Small intestine (tissue), 7 donors: ENCODE results near the gene PTGR3. TPM values are rescaled to one million over a fixed set of nuclear protein-coding genes. Genes with fewer than 3 reads are reported as not detected.
A peak's percentile ranks its signal among the peaks of the same experiment; 100 is the strongest.

Experiments used
- DNase-seq, 2 donors: peaks; one replicate each; pipeline versions ENCODE4 v3.0.0 to v3.0.0-alpha.2; 2013
- FAIRE-seq: peaks from 2 replicates; lab custom pipeline; 2012; peaks lifted over from hg19 to GRCh38; lab: Jason Lieb, UNC
- H3K27ac ChIP-seq, 3 donors: one replicate each; pipeline ENCODE4 v1.5.1; 2013; ENCODE audit warnings: low read length in 2 of 3, mild to moderate bottlenecking in 2 of 3, control low read depth in 1 of 3, inconsistent platforms in 1 of 3, low read depth in 1 of 3, moderate library complexity in 1 of 3
- H3K27me3 ChIP-seq, 3 donors: one replicate each; pipeline ENCODE4 v1.6.1; 2013; ENCODE audit warnings: low read length in 3 of 3, inconsistent platforms in 1 of 3; ENCODE audit not compliant: control insufficient read depth in 3 of 3, insufficient read depth in 3 of 3
- H3K36me3 ChIP-seq, 3 donors: one replicate each; pipeline ENCODE4 v1.6.1; 2013; ENCODE audit warnings: low read length in 3 of 3, inconsistent platforms in 1 of 3, low read depth in 1 of 3, mild to moderate bottlenecking in 1 of 3, moderate library complexity in 1 of 3; ENCODE audit not compliant: control insufficient read depth in 3 of 3, insufficient read depth in 2 of 3
- H3K4me1 ChIP-seq, 3 donors: one replicate each; pipeline ENCODE4 v1.6.1; 2013; ENCODE audit warnings: low read length in 2 of 3, inconsistent platforms in 1 of 3, low read depth in 1 of 3, mild to moderate bottlenecking in 1 of 3, moderate library complexity in 1 of 3; ENCODE audit not compliant: control insufficient read depth in 3 of 3, insufficient read depth in 2 of 3
- H3K4me3 ChIP-seq, 3 donors: one replicate each; pipeline ENCODE4 v1.5.1; 2013; ENCODE audit warnings: low read length in 3 of 3, control low read depth in 1 of 3, inconsistent platforms in 1 of 3, low read depth in 1 of 3, mild to moderate bottlenecking in 1 of 3, moderate library complexity in 1 of 3
- H3K9me3 ChIP-seq, 2 donors: one replicate each; pipeline ENCODE4 v1.6.1; 2013; ENCODE audit warnings: low read depth in 1 of 2, low read length in 1 of 2; ENCODE audit not compliant: control insufficient read depth in 2 of 2, insufficient read depth in 1 of 2
- WGBS, 3 donors: extraction: QIAGEN DNeasy Blood & Tissue Kit; methylation state at CpG; one replicate each; pipeline ENCODE4 v1.1.7; 2013; 5-methylcytosine and 5-hydroxymethylcytosine counted together
- polyA plus RNA-seq, 4 donors: library from polyadenylated mRNA; stranded (reverse) in 3 of 4; unstranded in 1 of 4; fragments of 200-250 nt in 3 of 4; fragments of 120-200 nt in 1 of 4; gene quantifications; one replicate each; pipeline versions ENCODE4 v1.2.1 to v1.2.3, GENCODE V29; 2013
- donor health status: healthy with polysubstance abuse.
- donor health status: control.
- donor health status: control.
- donor health status: Bipolar disorder and iron deficiency.
- donor health status: healthy.

PTGR3 gene
- polyA plus RNA-seq, 4 donors: 11.6 to 49.7 (median 22.1) TPM

DNA sequence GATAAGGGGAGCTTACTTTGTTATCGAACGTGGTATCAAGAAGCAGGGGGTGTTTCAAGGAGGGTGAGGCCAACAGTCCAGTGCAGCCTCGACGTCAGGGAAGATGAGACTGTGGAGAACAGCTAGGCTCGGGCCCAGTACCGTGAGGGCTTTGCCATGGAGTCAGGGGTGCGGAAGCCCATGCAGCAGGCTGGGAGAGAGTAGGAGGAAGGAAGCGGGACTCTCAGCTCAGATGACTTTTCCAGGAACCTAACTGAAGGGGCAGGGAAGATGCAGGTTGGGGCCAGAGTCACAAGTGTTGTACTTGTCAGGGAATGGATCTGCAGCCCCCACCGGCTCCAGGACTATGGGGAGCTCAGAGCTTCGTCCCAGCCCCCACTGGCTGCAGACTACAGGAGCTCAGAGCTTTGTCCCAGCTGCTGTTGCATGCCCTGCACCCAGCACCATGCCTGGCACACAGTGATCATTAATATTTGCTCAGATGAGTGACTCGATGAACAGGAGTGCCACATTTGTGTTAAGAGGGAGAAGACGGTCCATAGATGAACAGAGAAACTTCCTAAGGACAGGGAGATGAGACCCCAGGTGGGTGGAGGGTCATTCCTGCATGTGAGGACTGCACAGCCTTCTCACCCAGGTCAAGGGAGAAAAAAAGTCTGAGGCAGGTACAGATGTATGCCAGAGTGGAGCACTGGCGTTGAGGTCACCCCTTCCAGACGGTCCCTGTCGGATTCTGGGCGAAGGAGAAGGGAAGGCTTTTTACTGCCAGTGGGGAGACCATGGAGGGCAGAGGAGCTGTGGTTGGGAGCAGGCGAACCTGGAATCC is 36.4 kb downstream of the PTGR3 start:
- 80 to 85% (median 85%) methylated on average over 17 of the region's 17 CpGs for WGBS, 3 donors
- no peaks in the 10 kb centered on the region for H3K36me3 ChIP-seq
- H3K27ac ChIP-seq: no peak overlapping the region
- H3K27me3 ChIP-seq: peaks cover 0 to 8% (median 0%) of the 10 kb centered on the region in 3 donors
- no peak overlapping the region for H3K4me3 ChIP-seq
- FAIRE-seq (no peak), DNase-seq (no peak)
- H3K9me3 ChIP-seq: no peaks in the 10 kb centered on the region
- peaks cover 0 to 8% (median 0%) of the 10 kb centered on the region in 3 donors for H3K4me1 ChIP-seq

DNA sequence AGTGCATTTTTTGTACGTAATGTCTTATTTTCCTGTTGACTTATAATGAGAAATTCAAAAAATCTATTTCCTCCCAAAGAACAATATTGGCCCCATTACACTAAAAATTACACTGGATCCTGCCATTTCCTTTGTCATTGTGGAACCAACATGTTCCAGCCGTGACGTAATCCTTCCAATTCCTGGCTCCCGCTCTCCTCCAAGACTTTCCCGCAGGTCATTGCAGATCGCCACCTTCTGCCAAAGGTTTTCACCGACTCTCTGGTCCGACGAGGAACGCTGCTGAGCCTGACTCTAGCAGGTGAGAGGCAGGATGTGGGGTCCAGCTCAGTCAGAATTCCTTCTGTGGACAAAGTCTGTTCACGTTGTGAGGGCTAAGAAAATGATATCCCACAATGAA is 38.0 kb downstream of the PTGR3 start:
- no peaks in the 10 kb centered on the region for H3K36me3 ChIP-seq
- H3K27ac ChIP-seq: no peak overlapping the region
- peaks cover 0 to 8% (median 0%) of the 10 kb centered on the region in 3 donors for H3K4me1 ChIP-seq
- FAIRE-seq (no peak), DNase-seq (no peak)
- H3K27me3 ChIP-seq: peaks cover 0 to 8% (median 0%) of the 10 kb centered on the region in 3 donors
- H3K9me3 ChIP-seq: peaks cover 0 to 3% of the 10 kb centered on the region in 2 donors
- H3K4me3 ChIP-seq: no peak overlapping the region
- 85 to 91% (median 88%) methylated on average over 11 of the region's 11 CpGs for WGBS, 3 donors

DNA sequence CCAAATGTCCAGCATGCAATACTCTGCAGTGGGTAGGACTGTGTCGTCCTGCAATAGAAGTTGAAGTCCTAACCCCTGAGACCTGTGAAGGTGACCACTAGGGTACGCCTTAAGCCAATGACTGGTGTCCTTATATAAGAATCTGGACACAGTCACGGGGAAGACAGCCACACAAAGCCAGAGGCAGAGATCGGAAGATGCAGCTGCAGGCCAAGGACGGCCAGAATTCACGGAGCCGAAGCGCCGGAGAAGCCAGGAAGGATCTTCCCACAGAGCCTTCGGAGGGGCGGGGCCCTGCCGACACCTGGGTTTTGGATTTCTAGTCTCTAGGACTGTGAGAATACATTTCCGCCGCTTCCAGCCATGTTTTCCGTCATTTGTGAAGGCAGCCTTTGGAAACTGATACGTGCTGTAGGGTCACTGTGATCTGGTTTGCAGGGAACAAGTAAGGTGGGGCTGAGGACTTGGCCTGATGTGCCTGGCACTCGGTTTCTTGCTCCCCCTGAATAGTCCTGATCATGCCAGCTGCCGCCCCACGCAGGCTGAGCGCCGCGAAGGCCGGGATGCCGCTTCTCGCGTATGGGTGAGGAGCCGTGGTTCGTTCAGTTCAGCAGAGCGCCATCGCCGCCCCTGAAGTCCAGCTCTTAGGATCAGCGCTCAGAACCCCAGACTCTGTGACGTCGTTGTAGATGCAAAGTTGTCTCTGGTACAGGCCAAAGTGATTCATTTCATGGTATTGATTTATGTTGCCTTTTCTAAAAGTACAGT is 38.7 kb downstream of the PTGR3 start:
- no peak for DNase-seq
- Histone ChIP-seq H3K27ac (peak overlapping the region in 1 of 3 donors; percentile 28), H3K27me3 (peaks cover 0 to 8% (median 0%) of the 10 kb centered on the region in 3 donors), H3K36me3 (no peaks in the 10 kb centered on the region), H3K4me3 (no peak overlapping the region), H3K4me1 (peaks cover 0 to 8% (median 0%) of the 10 kb centered on the region in 3 donors), H3K9me3 (peaks cover 0 to 6% of the 10 kb centered on the region in 2 donors)
- WGBS, 3 donors: 85 to 95% (median 93%) methylated on average over 34 of the region's 34 CpGs
- no peak for FAIRE-seq

DNA sequence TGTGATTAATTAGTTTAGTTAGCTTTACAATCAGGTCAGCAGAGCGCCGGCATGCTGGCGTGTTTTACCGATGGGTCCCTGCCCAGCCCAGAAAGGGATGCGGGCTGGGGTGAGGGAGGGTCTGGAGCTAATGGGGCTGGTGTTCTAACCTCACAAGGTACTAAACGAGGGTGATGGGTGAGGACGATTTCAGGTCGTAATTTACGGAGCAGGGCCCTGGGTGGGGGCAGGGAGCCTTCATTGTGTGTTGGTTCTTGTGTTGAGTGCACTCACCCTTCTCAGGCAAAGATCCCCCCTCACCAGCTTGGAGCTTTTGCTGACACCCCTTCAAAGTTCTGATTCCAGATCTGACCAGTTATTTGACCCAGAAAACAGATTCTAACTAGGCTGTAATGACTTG is 39.5 kb downstream of the PTGR3 start:
- no peak for DNase-seq
- H3K27ac ChIP-seq: no peak overlapping the region
- H3K27me3 ChIP-seq: peaks cover 0 to 8% (median 0%) of the 10 kb centered on the region in 3 donors
- H3K9me3 ChIP-seq: peaks cover 0 to 12% of the 10 kb centered on the region in 2 donors
- no peaks in the 10 kb centered on the region for H3K36me3 ChIP-seq
- H3K4me1 ChIP-seq: peaks cover 0 to 8% (median 0%) of the 10 kb centered on the region in 3 donors
- no peak for FAIRE-seq
- 69 to 83% (median 72%) methylated on average over 9 of the region's 9 CpGs for WGBS, 3 donors
- H3K4me3 ChIP-seq: no peak overlapping the region

DNA sequence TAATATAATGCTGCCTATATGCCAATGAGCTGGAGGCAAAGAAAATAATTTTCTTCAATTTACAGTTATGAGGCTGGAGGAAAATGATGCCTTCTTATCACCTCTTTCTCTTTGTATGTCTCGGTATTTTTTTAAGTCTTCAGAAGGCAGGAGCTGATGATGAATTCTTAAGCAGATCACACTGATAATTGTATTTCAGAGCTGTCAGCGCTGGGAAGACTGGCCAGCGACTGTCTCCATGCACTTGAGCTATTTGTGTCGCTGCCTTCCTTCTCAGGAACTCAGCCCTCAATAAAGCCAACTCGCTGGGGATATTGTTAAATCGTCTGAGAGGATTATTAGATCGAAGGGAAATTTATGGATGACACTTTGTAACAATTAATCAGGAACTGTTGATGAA is 40.3 kb downstream of the PTGR3 start:
- FAIRE-seq: no peak
- Histone ChIP-seq H3K4me1 (peaks cover 0 to 8% (median 0%) of the 10 kb centered on the region in 3 donors), H3K36me3 (no peaks in the 10 kb centered on the region), H3K27ac (no peak overlapping the region), H3K27me3 (peaks cover 0 to 8% (median 0%) of the 10 kb centered on the region in 3 donors), H3K9me3 (peaks cover 0 to 12% of the 10 kb centered on the region in 2 donors), H3K4me3 (no peak overlapping the region)
- DNase-seq: no peak
- 60 to 70% (median 68%) methylated on average over 7 of the region's 7 CpGs for WGBS, 3 donors

DNA sequence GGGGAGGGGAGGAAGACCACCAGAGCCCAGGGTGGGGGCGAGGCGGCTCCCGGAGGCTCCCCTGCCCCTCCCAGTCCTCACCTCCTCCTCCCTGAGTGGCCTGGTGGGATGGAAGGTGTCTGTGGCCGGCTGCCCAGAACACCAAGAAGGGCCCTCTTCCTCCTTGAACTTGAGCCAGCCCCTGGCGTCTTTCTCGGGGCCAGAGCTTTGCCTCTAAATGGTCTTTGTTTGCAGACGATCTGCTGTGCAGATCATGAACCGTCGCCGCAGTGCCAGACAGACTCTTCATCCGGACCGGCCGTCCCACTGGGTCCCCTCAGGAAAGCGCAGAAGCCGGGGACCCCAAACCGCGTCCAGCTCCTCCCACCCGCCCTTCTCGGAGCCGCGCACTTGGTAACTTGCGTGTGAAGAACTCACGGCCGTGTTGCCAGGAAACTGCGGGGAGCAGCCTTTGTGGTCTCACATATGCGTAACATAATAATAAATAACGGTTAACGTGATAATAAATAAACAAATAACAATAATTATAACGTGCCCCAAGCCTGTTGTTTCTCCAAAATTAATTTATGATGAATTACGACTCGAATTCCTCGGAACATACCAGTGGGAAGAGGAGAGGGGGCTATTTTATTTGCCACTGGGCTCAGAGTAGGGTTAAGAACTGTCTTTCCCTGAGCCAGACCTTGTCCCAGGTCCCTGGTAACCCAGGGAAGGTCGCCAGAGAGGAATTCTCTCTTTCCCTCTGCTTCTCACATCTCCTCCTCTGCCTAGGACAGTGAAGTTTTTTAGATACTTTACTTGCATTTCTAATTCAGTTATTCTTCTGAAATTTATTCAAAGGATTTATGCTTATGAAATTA is 41.0 kb downstream of the PTGR3 start:
- 67 to 75% (median 67%) methylated on average over 33 of the region's 33 CpGs for WGBS, 3 donors
- DNase-seq: peak in 1 of 2 donors; percentile 12
- peaks cover 0 to 3% (median 0%) of the 10 kb centered on the region in 3 donors for H3K4me1 ChIP-seq
- H3K27me3 ChIP-seq: peaks cover 0 to 8% (median 0%) of the 10 kb centered on the region in 3 donors
- no peak for FAIRE-seq
- H3K9me3 ChIP-seq: peaks cover 0 to 12% of the 10 kb centered on the region in 2 donors
- H3K4me3 ChIP-seq: peak overlapping the region in 1 of 3 donors; percentile 9
- no peaks in the 10 kb centered on the region for H3K36me3 ChIP-seq
- H3K27ac ChIP-seq: peak overlapping the region in 1 of 3 donors; percentile 27

DNA sequence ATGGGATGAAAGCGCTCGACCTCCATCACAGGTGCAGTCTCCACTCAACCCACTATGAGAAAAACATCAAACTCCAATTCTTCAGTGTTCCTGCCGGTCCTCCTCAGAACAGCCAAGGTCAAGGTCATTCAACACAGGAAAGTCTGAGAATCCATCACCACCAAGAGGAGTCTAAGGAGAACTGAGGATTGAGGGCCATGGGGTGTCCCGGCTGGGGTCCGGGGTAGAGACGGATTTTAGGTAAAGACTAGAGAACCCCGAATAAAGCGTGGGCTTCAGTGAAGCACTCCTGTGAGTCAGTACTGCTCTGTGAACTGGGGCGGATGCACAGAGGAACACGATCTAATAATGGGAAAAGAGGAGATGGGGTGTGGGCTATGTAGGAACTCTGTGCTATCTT is 41.8 kb downstream of the PTGR3 start:
- DNase-seq (no peak), FAIRE-seq (no peak)
- WGBS, 3 donors: 87 to 90% (median 88%) methylated on average over 10 of the region's 10 CpGs
- Histone ChIP-seq H3K4me3 (no peak overlapping the region), H3K27me3 (peaks cover 0 to 8% (median 0%) of the 10 kb centered on the region in 3 donors), H3K9me3 (peaks cover 0 to 12% of the 10 kb centered on the region in 2 donors), H3K27ac (no peak overlapping the region), H3K4me1 (no peaks in the 10 kb centered on the region), H3K36me3 (no peaks in the 10 kb centered on the region)
